Measurements from ENCODE around the gene GDF7.

- TF ChIP-seq POLR2A (IDR thresholded peaks at IDR 0.05) (no peak), CTCF (IDR thresholded peaks at IDR 0.05) (no peak)
Observed at GRCh38 chr2:20664431-20665242, 2.3 kb upstream of the GDF7 start.

Data from thyroid gland (tissue), 4 donors.